Activated CD4-positive, alpha-beta memory T cell treated with anti-CD3 and anti-CD28 coated beads, Interleukin-2, amount 10 ng/mL, durations not matched to agents 7 days and 5 days (primary cell): ENCODE data around the gene CHRDL2. TPM values are rescaled to one million over a fixed set of nuclear protein-coding genes. Genes with fewer than 3 reads are reported as not detected.

Experiments used
- CTCF ChIA-PET: fragments of 350-600 bp; sonication (Branson Sonifier 250); formaldehyde crosslinking; loops from one replicate; lab custom pipeline; 2021; ENCODE audit warnings: antibody characterized with exemption, inconsistent platforms; lab: Charles Lee
- POLR2A ChIA-PET: fragments of 350-600 bp; sonication (Branson Sonifier 250); formaldehyde crosslinking; loops from one replicate; lab custom pipeline; 2021; ENCODE audit warnings: antibody characterized with exemption; lab: Charles Lee
- DNase-seq: peaks from one replicate; pipeline ENCODE4 v3.0.0-alpha.2; 2020
- H3K27ac Mint-ChIP-seq: one replicate; pipeline ENCODE4 v1.8.0; 2021; ENCODE audit warnings: mild to moderate bottlenecking, mixed read lengths
- H3K27me3 Mint-ChIP-seq: one replicate; pipeline ENCODE4 v1.8.0; 2021; ENCODE audit warnings: mixed read lengths
- H3K36me3 Mint-ChIP-seq: one replicate; pipeline ENCODE4 v1.8.0; 2021; ENCODE audit warnings: low read depth, mixed read lengths
- H3K4me1 Mint-ChIP-seq: one replicate; pipeline ENCODE4 v1.8.0; 2021; ENCODE audit warnings: mixed read lengths
- H3K4me3 Mint-ChIP-seq: one replicate; pipeline ENCODE4 v1.8.0; 2021; ENCODE audit warnings: mild to moderate bottlenecking, mixed read lengths
- H3K9me3 Mint-ChIP-seq: one replicate; pipeline ENCODE4 v1.8.0; 2021; ENCODE audit warnings: mixed read lengths
- total RNA-seq, 2 experiments: library from RNA; stranded (reverse); gene quantifications; one replicate each; pipeline ENCODE4 v1.2.3, GENCODE V29; 2021

Gene CHRDL2
- total RNA-seq, 2 experiments from 2014 or later: not detected

- POLR2A ChIA-PET: no interaction called here
Observed at GRCh38 chr11:74654976-74655375, 76.2 kb downstream of the CHRDL2 start.

GRCh38 chr11:74650498-74650897 is 80.7 kb downstream of the CHRDL2 start:
- DNase-seq: no peak
- ChIA-PET POLR2A (no interaction called here), CTCF (no interaction called here)
- Mint-ChIP-seq H3K4me1 (no peaks in the 10 kb centered on the region), H3K9me3 (no peaks in the 10 kb centered on the region), H3K27ac (no peak overlapping the region), H3K36me3 (peaks cover 57% of the 10 kb centered on the region), H3K27me3 (no peaks in the 10 kb centered on the region), H3K4me3 (no peak overlapping the region)

More at GRCh38 chr11:74654976-74655375, 76.2 kb downstream of the CHRDL2 start:
- Mint-ChIP-seq H3K4me1 (no peaks in the 10 kb centered on the region), H3K27me3 (no peaks in the 10 kb centered on the region), H3K36me3 (peaks cover 72% of the 10 kb centered on the region), H3K4me3 (no peak overlapping the region), H3K9me3 (peaks cover 11% of the 10 kb centered on the region), H3K27ac (no peak overlapping the region)
- CTCF ChIA-PET: no interaction called here
- no peak for DNase-seq

- no peaks in the 10 kb centered on the region for H3K4me1 Mint-ChIP-seq
- CTCF ChIA-PET: no interaction called here
- no peak overlapping the region for H3K4me3 Mint-ChIP-seq
- no peak for DNase-seq
- no peak overlapping the region for H3K27ac Mint-ChIP-seq
- H3K36me3 Mint-ChIP-seq: peaks cover 59% of the 10 kb centered on the region
- H3K27me3 Mint-ChIP-seq: no peaks in the 10 kb centered on the region
- no peaks in the 10 kb centered on the region for H3K9me3 Mint-ChIP-seq
- POLR2A ChIA-PET: no interaction called here
Observed at GRCh38 chr11:74648894-74649293, 82.3 kb downstream of the CHRDL2 start.

- H3K9me3 Mint-ChIP-seq: no peaks in the 10 kb centered on the region
- H3K36me3 Mint-ChIP-seq: peaks cover 56% of the 10 kb centered on the region
- H3K4me3 Mint-ChIP-seq: no peak overlapping the region
- CTCF ChIA-PET: no interaction called here
- no peak overlapping the region for H3K27ac Mint-ChIP-seq
- H3K27me3 Mint-ChIP-seq: no peaks in the 10 kb centered on the region
- POLR2A ChIA-PET: no interaction called here
- DNase-seq: no peak
- no peaks in the 10 kb centered on the region for H3K4me1 Mint-ChIP-seq
Observed at GRCh38 chr11:74647831-74648230, 83.4 kb downstream of the CHRDL2 start.

- ChIA-PET POLR2A (no interaction called here), CTCF (no interaction called here)
- DNase-seq: no peak
- H3K27me3 Mint-ChIP-seq: no peaks in the 10 kb centered on the region
- no peaks in the 10 kb centered on the region for H3K9me3 Mint-ChIP-seq
- peaks cover 56% of the 10 kb centered on the region for H3K36me3 Mint-ChIP-seq
- no peaks in the 10 kb centered on the region for H3K4me1 Mint-ChIP-seq
- no peak overlapping the region for H3K4me3 Mint-ChIP-seq
- H3K27ac Mint-ChIP-seq: no peak overlapping the region
Observed at GRCh38 chr11:74647404-74647803, 83.8 kb downstream of the CHRDL2 start.

- no peaks in the 10 kb centered on the region for H3K9me3 Mint-ChIP-seq
- no peak for DNase-seq
- peaks cover 55% of the 10 kb centered on the region for H3K36me3 Mint-ChIP-seq
- ChIA-PET POLR2A (no interaction called here), CTCF (no interaction called here)
- no peak overlapping the region for H3K4me3 Mint-ChIP-seq
- no peaks in the 10 kb centered on the region for H3K27me3 Mint-ChIP-seq
- H3K27ac Mint-ChIP-seq: no peak overlapping the region
- no peaks in the 10 kb centered on the region for H3K4me1 Mint-ChIP-seq
Observed at GRCh38 chr11:74646954-74647353, 84.3 kb downstream of the CHRDL2 start.

Other genes with a start within 250 kb of the CHRDL2 start
- 1 to 10 TPM; 1.4 to 2.6 TPM for gene LIPT2, start 237.7 kb downstream of the CHRDL2 start, total RNA-seq
- gene POLD3, start 138.8 kb downstream of the CHRDL2 start, total RNA-seq: 10 to 100 TPM; 46.5 to 47.5 TPM
- 10 to 100 TPM; 18.6 to 19.1 TPM for gene RNF169, start 17.4 kb upstream of the CHRDL2 start, total RNA-seq
- 10 to 100 TPM; 10.3 to 10.9 TPM for gene XRRA1, start 217.7 kb upstream of the CHRDL2 start, total RNA-seq
- 100 to 1,000 TPM; 194 to 198 TPM for gene SPCS2, start 217.8 kb upstream of the CHRDL2 start, total RNA-seq